ENCODE measurements around the gene B4GALT5. TPM values are rescaled to one million over a fixed set of nuclear protein-coding genes. Genes with fewer than 3 reads are reported as not detected.

Gene B4GALT5
- total and polyA plus RNA-seq, 3 donors from 2014 or later = 56.9 to 69.7 (median 63.4) TPM

DNA sequence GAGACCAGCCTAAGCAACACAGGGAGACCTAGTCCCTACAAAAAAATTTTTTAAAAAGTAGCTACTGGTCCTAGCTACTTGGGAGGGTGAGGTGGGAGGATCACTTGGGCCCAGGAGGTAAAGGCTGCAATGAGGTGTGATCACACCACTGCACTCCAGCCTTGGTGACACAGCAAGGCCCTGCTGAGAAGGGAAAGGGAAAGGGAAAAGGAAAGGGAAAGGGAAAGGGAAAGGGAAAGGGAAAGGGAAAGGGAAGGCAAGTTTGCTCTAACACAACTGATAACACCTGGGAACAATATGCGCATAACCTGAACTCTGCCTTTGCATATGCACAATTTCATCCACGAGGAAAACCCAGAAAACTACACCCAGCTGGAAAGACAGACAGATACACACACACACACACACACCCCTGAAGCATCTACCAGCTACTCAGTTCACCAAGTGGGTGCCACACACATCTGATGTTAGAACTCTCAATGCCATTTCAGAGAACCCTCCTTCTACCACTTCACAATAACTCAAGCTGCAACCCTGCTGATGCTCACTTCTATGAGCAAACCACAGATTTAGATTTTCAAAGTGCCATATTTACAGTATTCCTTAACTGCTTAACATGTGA lies 19.1 kb downstream of the B4GALT5 start:
- no peaks in the 10 kb centered on the region for H3K9me3 ChIP-seq
- DNase-seq = no peak
- H3K27me3 ChIP-seq = no peaks in the 10 kb centered on the region
- intact Hi-C loops (cut with DNase I; ENCODE audit: low total_unique reads) = no loop called here
- H3K4me1 ChIP-seq = peaks cover 33% of the 10 kb centered on the region
- no peak for TF ChIP-seq POLR2A (IDR thresholded peaks at IDR 0.05)
- TF ChIP-seq, protein P1, sequence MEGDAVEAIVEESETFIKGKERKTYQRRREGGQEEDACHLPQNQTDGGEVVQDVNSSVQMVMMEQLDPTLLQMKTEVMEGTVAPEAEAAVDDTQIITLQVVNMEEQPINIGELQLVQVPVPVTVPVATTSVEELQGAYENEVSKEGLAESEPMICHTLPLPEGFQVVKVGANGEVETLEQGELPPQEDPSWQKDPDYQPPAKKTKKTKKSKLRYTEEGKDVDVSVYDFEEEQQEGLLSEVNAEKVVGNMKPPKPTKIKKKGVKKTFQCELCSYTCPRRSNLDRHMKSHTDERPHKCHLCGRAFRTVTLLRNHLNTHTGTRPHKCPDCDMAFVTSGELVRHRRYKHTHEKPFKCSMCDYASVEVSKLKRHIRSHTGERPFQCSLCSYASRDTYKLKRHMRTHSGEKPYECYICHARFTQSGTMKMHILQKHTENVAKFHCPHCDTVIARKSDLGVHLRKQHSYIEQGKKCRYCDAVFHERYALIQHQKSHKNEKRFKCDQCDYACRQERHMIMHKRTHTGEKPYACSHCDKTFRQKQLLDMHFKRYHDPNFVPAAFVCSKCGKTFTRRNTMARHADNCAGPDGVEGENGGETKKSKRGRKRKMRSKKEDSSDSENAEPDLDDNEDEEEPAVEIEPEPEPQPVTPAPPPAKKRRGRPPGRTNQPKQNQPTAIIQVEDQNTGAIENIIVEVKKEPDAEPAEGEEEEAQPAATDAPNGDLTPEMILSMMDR (IDR thresholded peaks at IDR 0.05) = no peak
- WGBS, 2 donors = 66 to 71% methylated on average over 2 of the region's 2 CpGs
- no peak overlapping the region for H3K27ac ChIP-seq
- H3K4me3 ChIP-seq = no peak overlapping the region
- no peaks in the 10 kb centered on the region for H3K36me3 ChIP-seq (ENCODE audit: low read depth, missing control alignments)

DNA sequence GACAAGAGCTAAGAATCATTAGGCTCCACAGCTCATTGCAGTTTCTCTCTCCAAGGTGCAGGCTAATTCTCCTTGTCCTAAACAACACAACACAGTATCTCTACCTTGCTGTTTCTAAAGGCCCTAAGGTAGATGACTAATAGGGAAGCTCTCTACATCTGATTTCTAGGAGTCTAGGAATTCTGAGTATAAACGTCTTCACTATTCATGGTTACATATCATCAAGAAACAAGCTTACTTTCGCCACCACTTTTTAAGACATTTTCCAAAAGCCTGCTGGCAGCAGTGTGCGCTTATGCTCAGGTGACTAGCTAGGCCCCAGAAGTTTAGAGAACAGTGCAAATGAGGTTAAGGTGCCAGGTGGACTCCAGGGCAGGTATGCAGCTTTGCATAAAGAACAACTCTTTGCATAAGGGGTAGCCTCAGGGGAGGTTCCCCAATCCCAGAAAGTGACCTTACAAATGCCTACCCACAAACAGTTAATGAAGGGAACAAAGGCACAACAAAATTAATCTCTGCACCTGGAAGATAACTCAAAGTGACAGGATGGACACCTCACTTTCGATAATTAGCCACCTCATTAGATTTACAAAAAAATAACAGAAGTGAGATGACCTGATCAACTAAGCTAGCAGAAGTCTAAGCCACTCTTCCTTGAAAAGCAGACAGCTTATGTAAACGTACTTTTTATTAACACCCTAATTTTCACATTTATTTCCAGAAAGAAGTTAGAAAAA lies 20.1 kb downstream of the B4GALT5 start:
- no peak for DNase-seq
- Histone ChIP-seq H3K4me1 (peaks cover 25% of the 10 kb centered on the region), H3K27me3 (no peaks in the 10 kb centered on the region), H3K9me3 (no peaks in the 10 kb centered on the region), H3K36me3 (ENCODE audit: low read depth, missing control alignments) (no peaks in the 10 kb centered on the region), H3K27ac (no peak overlapping the region), H3K4me3 (no peak overlapping the region)
- intact Hi-C loops (cut with DNase I; ENCODE audit: low total_unique reads) = no loop called here
- TF ChIP-seq, protein P1 (IDR thresholded peaks at IDR 0.05) = no peak
- no peak for TF ChIP-seq POLR2A (IDR thresholded peaks at IDR 0.05)
- WGBS, 2 donors = 61 to 84% methylated on average over 5 of the region's 5 CpGs

DNA sequence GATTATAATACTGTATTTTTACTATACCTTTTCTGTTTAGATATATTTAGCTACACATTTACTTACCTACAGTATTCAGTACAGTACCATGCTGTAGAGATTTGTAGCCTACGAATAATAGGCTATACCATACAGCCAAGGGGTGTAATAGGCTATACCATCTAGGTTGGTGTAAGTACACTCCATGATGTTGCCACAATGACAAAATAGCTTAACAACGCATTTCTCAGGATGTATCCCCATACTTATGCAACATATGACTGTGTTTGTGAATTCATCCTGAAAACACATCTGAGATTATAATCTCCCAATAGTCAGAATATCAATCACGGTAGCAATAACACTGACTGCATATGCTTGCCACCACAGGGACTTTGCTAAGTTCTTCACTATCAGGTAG lies 20.7 kb downstream of the B4GALT5 start:
- Histone ChIP-seq H3K4me1 (peaks cover 31% of the 10 kb centered on the region), H3K27me3 (no peaks in the 10 kb centered on the region)
- 56 to 80% methylated on average over 3 of the region's 3 CpGs for WGBS, 2 donors

DNA sequence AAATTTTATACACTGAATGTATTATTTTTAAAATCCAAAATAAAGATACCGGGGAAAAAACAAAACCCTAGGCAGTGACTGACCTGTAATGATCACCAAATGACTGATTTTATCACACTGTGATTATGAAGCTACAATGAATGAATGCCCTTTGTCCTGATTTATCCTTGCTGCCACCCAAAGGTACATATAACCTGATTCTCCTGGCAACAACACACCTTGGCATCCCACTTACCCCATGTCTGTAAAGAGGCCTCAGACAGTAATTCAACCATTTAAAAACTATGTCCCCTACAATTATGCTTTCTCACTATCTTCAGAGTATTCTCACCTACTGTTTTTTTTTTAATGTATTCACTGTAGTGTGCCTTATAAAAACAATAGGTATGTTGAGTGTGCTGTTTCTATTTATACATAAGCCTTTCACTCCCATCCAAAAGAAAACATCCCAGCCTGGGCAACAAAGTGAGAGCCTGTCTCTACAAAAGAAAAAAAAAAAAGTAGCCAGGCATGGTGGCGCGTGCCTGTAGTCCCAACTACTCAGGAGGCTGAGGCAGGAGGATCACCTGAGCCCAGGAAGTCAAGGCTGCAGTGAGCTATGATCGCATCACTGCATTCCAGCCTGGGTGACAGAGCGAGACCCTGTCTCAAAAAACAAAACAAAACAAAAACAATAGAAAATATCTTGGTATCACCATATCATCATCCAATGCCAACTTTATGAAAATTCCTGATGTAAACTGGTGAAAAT lies 21.7 kb downstream of the B4GALT5 start:
- Histone ChIP-seq H3K27ac (peak overlapping the region; percentile 19 to 39), H3K36me3 (ENCODE audit: low read depth, missing control alignments) (no peaks in the 10 kb centered on the region), H3K4me3 (no peak overlapping the region), H3K27me3 (no peaks in the 10 kb centered on the region), H3K4me1 (peaks cover 33% of the 10 kb centered on the region), H3K9me3 (no peaks in the 10 kb centered on the region)
- TF ChIP-seq, protein P1 (IDR thresholded peaks at IDR 0.05) = no peak
- no peak for TF ChIP-seq POLR2A (IDR thresholded peaks at IDR 0.05)
- DNase-seq = no peak
- intact Hi-C loops (cut with DNase I; ENCODE audit: low total_unique reads) = no loop called here
- WGBS, 2 donors = 85 to 91% methylated on average over 5 of the region's 5 CpGs

More for the DNA sequence above, 20.7 kb downstream of the B4GALT5 start:
- Histone ChIP-seq H3K4me3 (no peak overlapping the region), H3K27ac (no peak overlapping the region), H3K36me3 (ENCODE audit: low read depth, missing control alignments) (no peaks in the 10 kb centered on the region), H3K9me3 (no peaks in the 10 kb centered on the region)
- TF ChIP-seq, protein P1 (IDR thresholded peaks at IDR 0.05) = no peak
- no peak for TF ChIP-seq POLR2A (IDR thresholded peaks at IDR 0.05)
- DNase-seq = no peak
- intact Hi-C loops (cut with DNase I; ENCODE audit: low total_unique reads) = no loop called here
